Measurements from ENCODE around the gene RNF207.
"Not testable (repeated sequence)": the region's sequence is repeated elsewhere in the genome, so short reads cannot be mapped to it uniquely, and the experiment has no call there.

RNF207 gene

GRCh38 chr1:6200188-6200809 is 5.6 kb upstream of the RNF207 start:
- no peak for DNase-seq (ENCODE audit: low spot score)

DNA sequence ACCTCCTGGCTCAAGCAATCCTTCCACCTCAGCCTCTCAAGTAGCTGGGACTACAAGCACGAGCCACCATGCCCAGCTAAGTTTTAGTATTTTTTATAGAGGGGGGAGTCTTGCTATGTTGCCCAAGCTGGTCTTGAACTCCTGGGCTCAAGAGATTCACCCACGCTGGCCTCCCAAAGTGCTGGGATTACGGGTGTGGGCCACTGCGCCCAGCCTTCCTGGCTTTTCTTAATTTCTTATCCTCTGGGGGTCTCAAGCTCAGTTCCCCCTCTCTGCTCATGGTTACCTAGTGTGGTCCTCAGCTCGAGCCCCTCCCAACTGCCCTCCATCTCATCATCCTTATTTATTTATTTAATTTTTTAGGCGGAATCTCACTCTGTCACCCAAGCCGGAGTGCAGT is 3.7 kb upstream of the RNF207 start:
- DNase-seq (ENCODE audit: low spot score), result no peak

DNA sequence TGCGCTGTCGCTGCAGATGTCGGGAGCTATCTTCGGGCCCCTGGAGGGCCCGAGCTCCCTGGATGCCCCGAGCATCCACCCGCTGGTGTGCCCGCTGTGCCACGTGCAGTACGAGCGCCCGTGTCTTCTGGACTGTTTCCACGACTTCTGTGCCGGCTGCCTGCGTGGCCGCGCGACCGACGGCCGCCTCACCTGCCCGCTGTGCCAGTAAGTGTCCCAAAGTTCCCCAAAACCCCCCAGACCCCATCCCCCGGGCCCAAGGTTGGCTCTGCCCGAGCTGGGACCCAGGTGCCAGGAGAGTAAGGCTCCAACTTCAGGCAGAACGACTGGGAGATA is 569 bp downstream of the RNF207 start:
- DNase-seq (ENCODE audit: low spot score), result no peak

- no peak for DNase-seq (ENCODE audit: low spot score)
Measured at GRCh38 chr1:6207075-6207885, 1.4 kb downstream of the RNF207 start.

DNA sequence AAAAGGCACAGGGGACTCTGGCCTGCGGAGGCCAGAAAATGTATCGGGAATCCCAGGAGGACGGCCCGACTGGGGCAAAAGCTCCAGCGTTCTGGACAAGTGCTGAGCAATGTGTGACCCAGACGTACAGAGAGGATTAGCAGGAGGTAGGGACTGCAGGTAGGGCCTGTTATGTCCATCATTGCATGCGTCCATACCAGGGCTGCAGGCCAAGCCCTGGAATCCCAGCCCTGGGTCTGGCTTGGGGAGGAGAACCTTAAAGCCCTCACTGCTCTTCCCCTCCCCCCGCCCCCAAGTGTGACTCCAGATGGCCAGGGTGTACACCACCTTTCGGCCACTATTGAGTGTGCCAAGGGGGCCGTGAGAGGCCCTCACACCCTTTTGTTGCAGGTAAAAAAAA is 2.0 kb downstream of the RNF207 start:
- DNase-seq (ENCODE audit: low spot score), result no peak

GRCh38 chr1:6208723-6209660 is 3.1 kb downstream of the RNF207 start:
- no peak for DNase-seq (ENCODE audit: low spot score)

GRCh38 chr1:6209661-6210580 is 4.0 kb downstream of the RNF207 start:
- DNase-seq (ENCODE audit: low spot score), result no peak

DNA sequence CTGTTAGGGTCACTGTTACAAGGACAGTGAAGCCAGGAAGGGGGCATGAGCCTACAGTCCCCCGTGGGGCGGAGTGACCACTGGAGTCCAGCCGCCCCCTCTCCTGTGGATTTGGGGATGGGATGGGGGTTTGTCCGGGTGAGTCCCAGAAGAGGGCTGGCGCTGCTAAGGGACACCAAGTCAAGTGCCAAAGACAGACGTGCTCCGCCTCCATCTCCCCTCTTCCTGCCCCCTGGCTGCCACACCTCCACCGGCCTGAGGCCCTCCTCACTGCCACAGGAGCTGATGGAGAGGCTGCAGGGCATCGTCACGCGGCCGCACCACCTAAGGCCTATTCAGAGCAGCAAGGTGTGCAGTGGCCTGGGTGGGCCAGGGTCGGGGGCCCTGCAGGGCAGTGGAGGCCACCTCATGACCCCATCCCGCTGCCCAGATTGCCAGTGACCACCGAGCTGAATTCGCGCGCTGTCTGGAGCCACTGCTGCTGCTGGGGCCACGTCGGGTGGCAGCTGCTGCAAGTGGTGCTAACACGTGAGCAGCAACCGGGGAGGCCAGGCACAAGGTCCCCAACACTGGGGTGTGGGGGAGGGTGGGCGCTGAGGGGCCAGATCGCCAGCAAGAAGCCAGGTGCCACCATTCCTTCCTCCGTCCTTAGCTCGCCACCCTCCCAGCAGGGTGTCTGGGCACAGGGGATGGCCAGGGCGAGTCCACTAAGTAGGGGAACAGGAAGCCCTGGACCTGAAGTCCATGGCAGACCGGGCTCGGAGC is 4.9 kb downstream of the RNF207 start:
- DNase-seq (ENCODE audit: low spot score), result no peak

GRCh38 chr1:6211731-6212130 is 5.8 kb downstream of the RNF207 start:
- DNase-seq (ENCODE audit: low spot score), result no peak

- DNase-seq (ENCODE audit: low spot score), result no peak
Measured at GRCh38 chr1:6212193-6212959, 6.5 kb downstream of the RNF207 start.

- DNase-seq (ENCODE audit: low spot score), result no peak
Measured at GRCh38 chr1:6218375-6219164, 12.7 kb downstream of the RNF207 start.

DNA sequence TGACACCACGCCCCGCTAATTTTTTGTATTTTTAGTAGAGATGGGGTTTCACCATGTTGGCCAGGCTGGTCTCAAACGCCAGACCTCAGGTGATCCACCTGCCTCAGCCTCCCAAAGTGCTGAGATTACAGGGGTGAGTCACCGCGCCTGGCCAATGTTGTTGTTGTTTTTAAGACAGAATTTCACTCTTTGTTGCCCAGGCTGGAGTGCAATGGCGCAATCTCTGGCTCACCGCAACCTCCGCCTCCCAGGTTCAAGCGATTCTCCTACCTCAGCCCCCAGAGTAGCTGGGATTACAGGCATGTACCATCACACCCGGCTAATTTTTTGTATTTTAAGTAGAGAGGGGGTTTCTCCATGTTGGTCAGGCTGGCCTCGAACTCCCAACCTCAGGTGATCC is 13.7 kb downstream of the RNF207 start:
- not testable (repeated sequence) for DNase-seq (ENCODE audit: low spot score)

GRCh38 chr1:6220236-6220635 is 14.3 kb downstream of the RNF207 start:
- no peak for DNase-seq (ENCODE audit: low spot score)

DNA sequence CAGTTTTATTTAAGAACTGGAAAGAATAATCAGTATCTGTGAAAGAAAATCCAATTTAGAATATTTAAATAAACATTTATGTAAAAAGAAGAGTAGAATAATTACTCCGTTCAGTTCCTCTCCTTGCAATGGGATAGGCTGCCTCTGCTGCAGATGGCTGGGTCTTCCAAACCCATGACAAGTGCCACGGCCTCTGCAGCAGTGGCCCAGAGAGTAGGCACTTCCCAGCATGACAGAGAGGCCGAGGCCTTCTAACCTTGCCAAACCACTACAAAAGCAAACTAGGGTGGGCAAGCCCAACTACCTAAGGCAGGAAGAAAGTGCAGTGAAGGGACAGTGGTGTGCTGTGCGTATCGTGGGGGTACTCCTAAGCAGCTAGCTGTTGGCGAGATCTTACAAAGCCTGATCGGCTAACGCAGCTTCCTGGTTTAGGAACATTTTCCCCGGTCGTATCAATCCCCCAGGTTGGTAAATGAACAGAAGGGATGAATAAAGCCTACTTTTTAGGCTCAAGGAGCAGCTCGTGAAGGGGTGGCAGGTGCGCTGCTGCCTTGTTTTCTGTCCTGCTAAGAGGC is 15.4 kb downstream of the RNF207 start:
- no peak for DNase-seq (ENCODE audit: low spot score)

GRCh38 chr1:6222636-6223035 is 16.7 kb downstream of the RNF207 start:
- no peak for DNase-seq (ENCODE audit: low spot score)

DNA sequence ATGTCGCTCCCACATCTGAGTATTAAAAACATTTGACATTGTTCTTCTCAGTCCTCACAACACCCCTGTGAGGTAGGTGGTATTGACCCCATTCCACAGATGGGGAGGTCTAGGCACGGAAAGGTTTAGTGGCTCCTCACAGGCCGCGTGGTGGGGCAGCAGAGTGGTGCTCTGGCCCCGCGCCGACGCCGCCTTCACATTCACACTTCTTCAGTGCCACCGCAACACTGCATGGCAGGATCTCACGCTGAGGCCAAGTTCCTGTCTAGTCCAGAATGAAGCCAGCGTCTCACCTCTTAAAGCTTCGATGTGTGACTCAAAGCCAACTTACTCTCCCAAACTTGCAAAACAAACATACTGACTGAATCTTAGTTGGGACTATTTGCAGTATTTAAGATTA is 17.7 kb downstream of the RNF207 start:
- no peak for DNase-seq (ENCODE audit: low spot score)

DNA sequence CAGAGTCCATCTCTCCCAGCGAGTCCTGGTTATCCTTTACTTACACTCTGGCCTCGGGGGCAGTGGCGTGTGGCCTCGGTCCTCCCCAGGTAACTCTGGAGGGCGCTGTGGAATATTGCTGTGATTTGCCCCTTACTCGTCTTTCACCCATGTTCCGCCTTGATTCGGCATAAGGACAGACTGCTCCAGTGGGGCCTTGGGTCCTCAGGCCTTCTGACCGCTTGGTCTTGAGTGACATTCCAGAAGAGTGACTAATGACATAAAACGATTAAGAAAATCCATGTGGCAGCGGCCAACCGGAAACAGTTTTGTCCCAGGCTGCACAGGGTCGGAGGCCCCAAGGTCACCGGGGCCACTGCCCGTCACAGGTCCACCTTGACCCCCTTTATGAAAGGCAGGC is 18.8 kb downstream of the RNF207 start:
- no peak for DNase-seq (ENCODE audit: low spot score)

- no peak for DNase-seq (ENCODE audit: low spot score)
Measured at GRCh38 chr1:6225651-6226050, 19.7 kb downstream of the RNF207 start.

GRCh38 chr1:6233376-6233775 is 27.5 kb downstream of the RNF207 start:
- DNase-seq (ENCODE audit: low spot score), result no peak
